Activated naive CD4-positive, alpha-beta T cell treated with anti-CD3 and anti-CD28 coated beads, Interleukin-2, amount 10 ng/mL, durations not matched to agents 7 days and 5 days (primary cell): Measurements from ENCODE around the gene SH3BP2.
A peak's percentile ranks its signal among the peaks of the same experiment; 100 is the strongest.

Source experiments
- CTCF ChIA-PET: fragments of 350-600 bp; sonication (Branson Sonifier 250); formaldehyde crosslinking; loops from one replicate; lab custom pipeline; 2021; ENCODE audit warnings: antibody characterized with exemption; lab: Charles Lee
- DNase-seq: peaks from one replicate; pipeline ENCODE4 v3.0.0-alpha.2; 2020
- H3K27ac Mint-ChIP-seq: one replicate; pipeline ENCODE4 v1.8.0; 2021; ENCODE audit warnings: mild to moderate bottlenecking, moderate library complexity, mixed read lengths
- H3K27me3 Mint-ChIP-seq: one replicate; pipeline ENCODE4 v1.8.0; 2021; ENCODE audit warnings: mild to moderate bottlenecking, mixed read lengths
- H3K36me3 Mint-ChIP-seq: one replicate; pipeline ENCODE4 v1.8.0; 2021; ENCODE audit warnings: mixed read lengths
- H3K4me1 Mint-ChIP-seq: one replicate; pipeline ENCODE4 v1.8.0; 2021; ENCODE audit warnings: mixed read lengths
- H3K4me3 Mint-ChIP-seq: one replicate; pipeline ENCODE4 v1.8.0; 2021; ENCODE audit warnings: mild to moderate bottlenecking, moderate library complexity, mixed read lengths
- H3K9me3 Mint-ChIP-seq: one replicate; pipeline ENCODE4 v1.8.0; 2021; ENCODE audit warnings: mixed read lengths

The SH3BP2 gene

GRCh38 chr4:2790583-2791517 lies 2.0 kb upstream of the SH3BP2 start:
- peak; percentile 20 for DNase-seq
- H3K4me1 Mint-ChIP-seq, result peaks cover 60% of the 10 kb centered on the region
- CTCF ChIA-PET, result interaction anchor here (0.7 to 1.2 kb wide), 2 partner anchors 9 to 22 kb away, joined by 3 read pairs; no protein-coding TSS in a partner anchor
- no peak overlapping the region for H3K4me3 Mint-ChIP-seq
- H3K27ac Mint-ChIP-seq, result peak overlapping the region; percentile 8
- peaks cover 35% of the 10 kb centered on the region for H3K27me3 Mint-ChIP-seq
- no peaks in the 10 kb centered on the region for H3K36me3 Mint-ChIP-seq
- no peaks in the 10 kb centered on the region for H3K9me3 Mint-ChIP-seq

- peaks cover 44% of the 10 kb centered on the region for H3K27me3 Mint-ChIP-seq
- peak overlapping the region; percentile 49 for H3K4me3 Mint-ChIP-seq
- H3K36me3 Mint-ChIP-seq, result no peaks in the 10 kb centered on the region
- no peaks in the 10 kb centered on the region for H3K9me3 Mint-ChIP-seq
- CTCF ChIA-PET, result no interaction called here
- H3K4me1 Mint-ChIP-seq, result peaks cover 60% of the 10 kb centered on the region
- DNase-seq, result no peak
- no peak overlapping the region for H3K27ac Mint-ChIP-seq
Observed at GRCh38 chr4:2791518-2792395, 1.1 kb upstream of the SH3BP2 start.

GRCh38 chr4:2792396-2792710 lies 532 bp upstream of the SH3BP2 start:
- peak overlapping the region; percentile 49 for H3K4me3 Mint-ChIP-seq
- H3K27me3 Mint-ChIP-seq, result peaks cover 44% of the 10 kb centered on the region
- no peaks in the 10 kb centered on the region for H3K36me3 Mint-ChIP-seq
- DNase-seq, result no peak
- H3K27ac Mint-ChIP-seq, result no peak overlapping the region
- H3K9me3 Mint-ChIP-seq, result no peaks in the 10 kb centered on the region
- CTCF ChIA-PET, result no interaction called here
- H3K4me1 Mint-ChIP-seq, result peaks cover 58% of the 10 kb centered on the region

- H3K27me3 Mint-ChIP-seq, result peaks cover 44% of the 10 kb centered on the region
- peak; percentile 49 for DNase-seq
- H3K4me3 Mint-ChIP-seq, result peak overlapping the region; percentile 84
- CTCF ChIA-PET, result interaction anchor here (1.1 kb wide), 1 partner anchor 11 kb away, joined by 3 read pairs; no protein-coding TSS in a partner anchor
- H3K9me3 Mint-ChIP-seq, result no peaks in the 10 kb centered on the region
- H3K36me3 Mint-ChIP-seq, result no peaks in the 10 kb centered on the region
- no peak overlapping the region for H3K27ac Mint-ChIP-seq
- peaks cover 61% of the 10 kb centered on the region for H3K4me1 Mint-ChIP-seq
Observed at GRCh38 chr4:2793586-2794485, 951 bp downstream of the SH3BP2 start.

- Mint-ChIP-seq H3K4me3 (peak overlapping the region; percentile 84), H3K4me1 (peaks cover 62% of the 10 kb centered on the region), H3K27ac (no peak overlapping the region), H3K27me3 (peaks cover 44% of the 10 kb centered on the region), H3K36me3 (no peaks in the 10 kb centered on the region), H3K9me3 (no peaks in the 10 kb centered on the region)
- DNase-seq, result no peak
- CTCF ChIA-PET, result interaction anchor here (1.1 kb wide), 1 partner anchor 12 kb away, joined by 3 read pairs; no protein-coding TSS in a partner anchor
Observed at GRCh38 chr4:2794486-2795299, 1.8 kb downstream of the SH3BP2 start.

- Mint-ChIP-seq H3K27ac (no peak overlapping the region), H3K4me3 (no peak overlapping the region), H3K36me3 (no peaks in the 10 kb centered on the region), H3K4me1 (peaks cover 68% of the 10 kb centered on the region), H3K27me3 (peaks cover 44% of the 10 kb centered on the region), H3K9me3 (no peaks in the 10 kb centered on the region)
- no peak for DNase-seq
- CTCF ChIA-PET, result no interaction called here
Observed at GRCh38 chr4:2795300-2795892, 2.5 kb downstream of the SH3BP2 start.

GRCh38 chr4:2795893-2796848 lies 3.3 kb downstream of the SH3BP2 start:
- Mint-ChIP-seq H3K36me3 (no peaks in the 10 kb centered on the region), H3K27me3 (peaks cover 44% of the 10 kb centered on the region), H3K4me3 (no peak overlapping the region), H3K27ac (peak overlapping the region; percentile 80), H3K4me1 (peaks cover 70% of the 10 kb centered on the region), H3K9me3 (no peaks in the 10 kb centered on the region)
- CTCF ChIA-PET, result no interaction called here
- no peak for DNase-seq

- Mint-ChIP-seq H3K9me3 (no peaks in the 10 kb centered on the region), H3K27me3 (peaks cover 38% of the 10 kb centered on the region), H3K4me1 (peaks cover 77% of the 10 kb centered on the region), H3K36me3 (no peaks in the 10 kb centered on the region), H3K4me3 (no peak overlapping the region), H3K27ac (no peak overlapping the region)
- CTCF ChIA-PET, result no interaction called here
- no peak for DNase-seq
Observed at GRCh38 chr4:2796849-2797544, 4.1 kb downstream of the SH3BP2 start.

GRCh38 chr4:2797545-2798305 lies 4.8 kb downstream of the SH3BP2 start:
- peak; percentile 69 for DNase-seq
- no peaks in the 10 kb centered on the region for H3K36me3 Mint-ChIP-seq
- CTCF ChIA-PET, result interaction anchor here (0.8 to 1.2 kb wide), 3 partner anchors 9 to 138 kb away, joined by 3 to 4 read pairs (median 3); no protein-coding TSS in a partner anchor

GRCh38 chr4:2798399-2799223 lies 5.7 kb downstream of the SH3BP2 start:
- H3K36me3 Mint-ChIP-seq, result no peaks in the 10 kb centered on the region
- no peaks in the 10 kb centered on the region for H3K9me3 Mint-ChIP-seq
- H3K27ac Mint-ChIP-seq, result peak overlapping the region; percentile 91
- H3K4me3 Mint-ChIP-seq, result peak overlapping the region; percentile 80
- peak; percentile 74 for DNase-seq
- CTCF ChIA-PET, result interaction anchor here (0.8 to 1.2 kb wide), 4 partner anchors 8 to 137 kb away, joined by 3 to 4 read pairs (median 3); no protein-coding TSS in a partner anchor
- H3K27me3 Mint-ChIP-seq, result peaks cover 29% of the 10 kb centered on the region
- H3K4me1 Mint-ChIP-seq, result peaks cover 70% of the 10 kb centered on the region

More at GRCh38 chr4:2797545-2798305, 4.8 kb downstream of the SH3BP2 start:
- H3K27ac Mint-ChIP-seq, result peak overlapping the region; percentile 91
- H3K4me1 Mint-ChIP-seq, result peaks cover 72% of the 10 kb centered on the region
- peaks cover 32% of the 10 kb centered on the region for H3K27me3 Mint-ChIP-seq
- H3K4me3 Mint-ChIP-seq, result peak overlapping the region; percentile 80
- no peaks in the 10 kb centered on the region for H3K9me3 Mint-ChIP-seq
